ENCODE results near the gene FCN3. TPM values are rescaled to one million over a fixed set of nuclear protein-coding genes. Genes with fewer than 3 reads are reported as not detected.
"Not testable (repeated sequence)": the region's sequence is repeated elsewhere in the genome, so short reads cannot be mapped to it uniquely, and the experiment has no call there.

FCN3 gene
- total RNA-seq = not detected in 2 replicates

DNA sequence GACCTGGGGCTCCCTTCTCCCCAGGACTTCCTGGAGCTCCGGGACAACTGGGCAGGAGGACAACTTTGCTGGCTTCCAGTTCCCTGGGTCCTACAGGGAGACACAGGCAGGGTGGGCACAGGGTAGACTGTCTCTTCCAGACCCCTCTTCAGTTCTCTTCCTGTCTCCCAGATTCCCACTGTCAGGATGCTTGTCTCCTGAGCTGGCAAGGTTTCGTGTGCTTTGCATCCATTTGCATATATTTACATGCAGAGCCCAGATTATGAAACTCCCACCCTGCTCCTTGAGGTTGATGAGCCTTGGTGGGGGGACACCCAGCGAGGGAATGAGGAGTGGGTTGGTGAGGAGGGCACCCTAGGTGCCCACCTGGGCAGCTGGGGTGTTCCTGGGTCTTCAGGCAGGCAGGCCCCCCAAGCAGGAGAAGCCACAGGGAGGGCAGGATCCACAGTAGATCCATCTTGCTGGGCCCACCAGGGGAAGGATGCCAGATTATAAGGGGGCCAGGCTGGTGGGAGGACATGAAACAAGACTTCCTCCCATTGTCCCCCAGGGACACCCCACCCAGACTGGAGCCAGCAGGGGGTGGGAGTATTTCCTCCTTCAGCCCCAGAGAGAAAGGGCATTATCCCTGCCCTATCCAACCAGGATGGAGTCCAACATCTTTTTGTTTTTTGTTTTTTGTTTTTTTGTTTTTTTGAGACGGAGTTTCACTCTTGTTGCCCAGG, at the start of gene FCN3:
Gene FCN3, minus strand, starts transcription at position 463 of the 725 bp plus-strand sequence. Its CDS starts 6 bp downstream, at position 457.
- no peak for DNase-seq (ENCODE audit: extremely low read depth, low read depth, low spot score)

DNA sequence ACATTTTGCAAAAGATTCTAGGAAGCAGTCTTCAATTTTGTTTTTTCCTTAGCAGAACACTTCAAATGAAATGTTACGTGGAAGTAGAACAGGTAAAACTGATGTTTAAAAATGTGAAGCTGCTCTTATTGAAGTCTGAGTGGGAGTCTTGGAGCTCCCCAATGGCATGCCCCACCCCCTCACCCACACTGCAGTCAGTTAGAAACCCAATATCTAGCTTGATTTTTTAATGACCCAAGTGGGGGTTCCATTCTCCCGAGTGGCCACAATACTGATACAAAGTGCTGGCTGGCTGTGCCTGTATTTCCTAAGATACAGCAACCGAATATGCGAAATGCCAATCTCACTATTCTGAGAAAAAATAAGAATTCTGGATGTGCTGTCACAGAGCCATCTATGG, 49.1 kb upstream of the FCN3 start:
- no peak for DNase-seq (ENCODE audit: extremely low read depth, low read depth, low spot score)

GRCh38 chr1:27418326-27419185, 43.9 kb upstream of the FCN3 start:
- DNase-seq (ENCODE audit: extremely low read depth, low read depth, low spot score) = no peak

DNA sequence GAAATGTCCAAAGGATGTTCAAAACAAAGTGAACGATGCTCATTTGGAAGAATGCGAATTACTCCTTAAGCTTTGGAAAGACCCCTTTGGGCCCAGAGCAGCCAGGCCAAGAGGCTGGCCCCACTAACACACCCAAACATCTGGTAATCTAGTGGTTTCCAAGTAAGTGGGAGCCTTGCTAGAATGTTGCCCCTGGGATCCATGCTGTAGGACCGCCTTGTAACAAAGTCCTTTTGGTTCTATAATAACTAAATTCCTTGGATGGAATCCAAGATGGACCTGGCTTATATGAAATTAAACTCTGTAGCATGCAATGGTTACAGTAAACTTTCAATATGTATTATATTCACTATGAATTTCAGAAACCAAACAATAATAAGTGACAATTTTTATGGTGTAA, 43.1 kb upstream of the FCN3 start:
- no peak for DNase-seq (ENCODE audit: extremely low read depth, low read depth, low spot score)

GRCh38 chr1:27416387-27417111, 41.9 kb upstream of the FCN3 start:
- no peak for DNase-seq (ENCODE audit: extremely low read depth, low read depth, low spot score)

- no peak for DNase-seq (ENCODE audit: extremely low read depth, low read depth, low spot score)
Observed at GRCh38 chr1:27414091-27414490, 39.5 kb upstream of the FCN3 start.

GRCh38 chr1:27413004-27413403, 38.4 kb upstream of the FCN3 start:
- DNase-seq (ENCODE audit: extremely low read depth, low read depth, low spot score) = no peak

DNA sequence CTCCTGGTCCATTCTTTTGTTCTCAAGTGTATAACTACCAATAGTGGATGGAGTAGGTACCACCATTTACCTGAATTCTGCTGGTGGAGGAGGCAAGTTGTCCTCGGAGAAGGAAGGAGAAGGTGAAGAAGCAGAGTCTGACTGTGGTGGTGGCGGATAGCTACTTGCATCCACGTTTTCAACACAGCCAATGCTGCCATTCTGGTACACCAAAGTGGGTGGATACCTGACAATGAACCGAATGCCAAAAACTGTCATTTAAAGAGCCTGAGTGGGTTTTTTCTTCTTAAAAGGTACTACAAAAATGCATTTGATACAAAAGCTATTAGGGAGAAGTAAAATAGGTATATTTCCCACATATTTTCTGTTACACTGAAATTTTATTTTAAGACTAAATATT, 37.9 kb upstream of the FCN3 start:
- no peak for DNase-seq (ENCODE audit: extremely low read depth, low read depth, low spot score)

DNA sequence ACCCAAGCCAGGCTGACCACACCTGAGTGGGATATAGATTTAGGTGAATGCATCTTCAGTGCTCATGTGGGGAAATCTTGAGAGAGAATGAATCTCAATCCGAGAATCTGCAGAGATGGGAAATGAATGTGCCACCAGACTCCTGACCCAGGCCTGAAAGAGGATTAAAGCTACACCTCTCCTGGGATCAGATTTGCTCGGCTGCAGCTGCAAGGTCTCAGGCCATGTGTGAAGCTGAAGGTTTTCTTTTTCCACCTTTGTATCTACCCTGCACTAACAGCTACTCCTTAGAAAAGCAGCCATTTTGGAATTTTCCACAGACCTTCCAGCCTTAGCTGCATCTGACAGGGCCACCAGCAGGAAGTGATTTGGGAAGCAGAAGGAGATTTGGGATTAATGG, 36.1 kb upstream of the FCN3 start:
- DNase-seq (ENCODE audit: extremely low read depth, low read depth, low spot score) = no peak

DNA sequence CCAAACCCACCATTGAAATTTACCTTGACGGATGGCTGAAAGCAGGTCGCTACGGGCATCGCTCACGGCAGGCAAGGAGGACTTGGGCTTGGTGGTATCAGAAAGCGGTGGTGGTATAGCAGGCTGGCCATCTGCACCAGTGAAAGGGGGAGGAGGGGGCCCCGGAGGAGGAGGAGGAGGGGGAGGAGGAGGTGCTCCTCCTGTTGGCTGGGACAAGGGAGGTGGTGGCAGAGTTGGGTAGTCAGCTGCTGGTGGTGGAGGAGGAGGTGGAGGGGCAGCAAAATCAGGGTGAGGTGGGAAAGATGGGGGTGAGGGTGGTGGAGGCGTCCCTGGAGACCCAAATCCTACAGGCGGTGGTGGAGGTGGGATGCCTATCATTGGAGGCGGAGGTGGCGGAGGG, 35.0 kb upstream of the FCN3 start:
- no peak for DNase-seq (ENCODE audit: extremely low read depth, low read depth, low spot score)

DNA sequence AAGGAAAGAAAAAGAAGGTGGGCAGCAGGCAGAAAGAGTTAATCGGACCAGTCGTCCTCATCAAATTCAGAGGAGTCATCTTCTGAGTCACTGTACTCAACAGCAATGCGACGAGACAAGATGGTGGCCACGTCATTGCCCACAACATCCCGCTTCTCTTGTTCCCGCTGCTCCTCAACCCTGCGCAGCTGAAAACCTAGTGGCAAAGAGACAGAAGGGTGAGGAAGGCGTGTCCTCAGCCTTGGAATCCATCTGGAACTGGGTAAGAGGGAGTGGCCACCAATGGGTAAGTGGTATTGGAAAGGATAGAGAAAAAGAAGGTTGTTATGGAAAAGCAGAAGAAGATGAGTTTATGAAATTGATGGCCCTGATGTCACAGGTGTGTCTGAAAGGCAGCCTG, 33.5 kb upstream of the FCN3 start:
- no peak for DNase-seq (ENCODE audit: extremely low read depth, low read depth, low spot score)

GRCh38 chr1:27406791-27407190, 32.2 kb upstream of the FCN3 start:
- DNase-seq (ENCODE audit: extremely low read depth, low read depth, low spot score) = not testable (repeated sequence)

GRCh38 chr1:27406362-27406680, 31.7 kb upstream of the FCN3 start:
- DNase-seq (ENCODE audit: extremely low read depth, low read depth, low spot score) = no peak

DNA sequence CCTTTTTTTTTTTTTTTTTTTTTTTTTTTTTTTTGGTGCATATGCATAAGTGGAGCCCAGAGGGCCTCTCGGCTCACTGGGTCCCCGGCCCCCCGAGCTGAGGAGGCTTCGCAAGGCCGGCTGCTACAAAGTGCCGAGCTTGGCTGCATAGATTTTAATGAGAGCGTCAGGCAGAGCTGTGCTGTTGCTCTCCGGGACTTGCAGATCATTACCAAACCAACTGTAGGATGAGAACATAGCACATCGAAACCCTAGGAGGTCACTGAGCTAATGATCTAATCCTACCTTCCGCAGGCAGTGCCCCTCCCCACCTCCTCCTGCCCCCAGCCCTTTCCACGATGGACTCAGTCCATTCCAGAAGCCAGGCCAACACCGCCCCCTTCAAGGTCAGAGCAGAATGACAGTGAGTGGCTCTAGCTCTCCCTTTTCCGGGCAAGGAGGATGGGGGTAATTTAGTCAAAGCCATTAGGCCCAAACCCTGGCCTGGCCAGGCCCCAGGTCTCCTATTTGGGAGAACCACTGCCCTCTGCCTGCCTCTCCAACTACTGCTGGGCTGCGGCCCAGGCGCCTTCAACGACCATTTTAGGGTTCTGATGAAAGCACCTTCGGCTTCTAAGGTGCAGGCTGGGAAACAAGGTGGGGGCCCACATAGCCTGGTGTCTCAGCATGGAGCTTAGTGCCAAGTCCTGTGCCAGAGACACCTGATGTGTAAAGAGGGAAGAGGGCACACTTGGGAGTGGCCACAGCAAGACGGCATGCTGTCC, 31.2 kb upstream of the FCN3 start:
- DNase-seq (ENCODE audit: extremely low read depth, low read depth, low spot score) = not testable (repeated sequence)

DNA sequence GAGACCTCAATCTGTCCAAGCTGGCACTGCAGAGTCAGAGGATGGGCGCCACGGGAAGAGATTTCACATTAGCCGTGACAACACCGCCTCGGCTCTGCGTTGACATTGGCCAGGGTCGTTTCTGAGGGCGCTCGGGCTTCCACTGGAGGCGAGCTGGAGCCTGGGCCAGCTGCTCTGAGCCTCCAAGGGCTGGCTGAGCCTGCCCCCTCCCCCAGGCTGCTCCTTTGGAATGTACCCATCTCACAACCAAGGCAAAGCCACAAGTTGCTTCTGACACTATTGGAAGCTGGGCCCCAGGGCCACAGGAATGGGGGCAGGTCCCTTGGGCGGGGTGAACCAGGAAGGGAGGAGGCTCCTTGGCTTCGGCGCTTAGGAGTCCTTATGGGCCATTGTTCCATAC, 30.4 kb upstream of the FCN3 start:
- no peak for DNase-seq (ENCODE audit: extremely low read depth, low read depth, low spot score)

GRCh38 chr1:27403931-27404330, 29.3 kb upstream of the FCN3 start:
- no peak for DNase-seq (ENCODE audit: extremely low read depth, low read depth, low spot score)

DNA sequence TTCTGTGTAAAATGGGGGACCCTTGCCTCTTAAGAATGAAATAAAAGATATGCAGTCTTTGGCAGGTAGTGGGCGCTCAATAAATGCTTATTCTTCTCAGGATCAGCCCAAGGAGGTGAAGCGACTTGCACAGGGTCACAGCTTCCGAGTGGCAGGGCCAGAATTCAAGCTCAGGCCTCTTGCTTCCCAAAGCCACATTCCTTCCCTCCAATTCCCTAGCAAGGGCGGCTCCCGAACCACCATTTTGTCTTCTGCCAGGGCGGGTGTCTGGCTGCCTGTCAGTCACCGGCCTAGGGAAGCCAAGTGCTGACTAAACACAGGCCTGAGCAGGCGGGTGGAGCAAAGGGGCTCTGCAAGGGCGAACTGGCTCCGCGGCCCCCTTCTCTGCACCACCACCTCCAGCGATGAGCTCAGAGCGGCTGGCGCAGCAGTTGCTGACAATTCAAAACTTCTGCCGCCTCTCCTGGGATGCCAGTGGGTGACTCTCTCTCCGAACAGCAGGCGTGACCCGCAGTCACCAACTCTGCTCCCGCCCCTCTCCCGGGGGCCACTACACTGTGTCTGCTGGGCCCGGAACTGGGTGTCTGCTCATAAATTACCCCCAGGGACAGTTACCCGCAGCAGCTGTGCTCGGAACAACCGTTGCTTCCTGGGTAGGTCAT, 28.6 kb upstream of the FCN3 start:
- DNase-seq (ENCODE audit: extremely low read depth, low read depth, low spot score) = no peak

DNA sequence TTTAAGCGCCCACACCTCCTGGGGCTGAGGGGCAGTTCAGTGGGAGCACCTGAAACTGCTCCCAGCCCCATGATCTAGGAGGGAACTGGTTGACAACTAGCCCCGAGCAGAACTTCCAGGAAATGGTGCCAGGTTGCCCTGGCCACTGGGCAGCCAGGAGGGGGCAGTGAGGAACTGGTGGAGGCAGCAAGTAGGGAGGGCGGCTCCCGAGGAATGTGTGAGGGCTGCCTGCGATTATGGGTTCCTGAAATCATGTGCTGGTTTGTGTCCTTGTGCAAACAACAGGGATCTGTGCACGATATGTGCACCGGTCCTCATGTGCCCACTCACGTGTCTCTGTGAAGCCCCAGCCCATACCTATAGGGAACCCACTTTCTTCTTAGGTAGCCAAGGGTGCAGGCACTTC, 27.7 kb upstream of the FCN3 start:
- DNase-seq (ENCODE audit: extremely low read depth, low read depth, low spot score) = no peak

DNA sequence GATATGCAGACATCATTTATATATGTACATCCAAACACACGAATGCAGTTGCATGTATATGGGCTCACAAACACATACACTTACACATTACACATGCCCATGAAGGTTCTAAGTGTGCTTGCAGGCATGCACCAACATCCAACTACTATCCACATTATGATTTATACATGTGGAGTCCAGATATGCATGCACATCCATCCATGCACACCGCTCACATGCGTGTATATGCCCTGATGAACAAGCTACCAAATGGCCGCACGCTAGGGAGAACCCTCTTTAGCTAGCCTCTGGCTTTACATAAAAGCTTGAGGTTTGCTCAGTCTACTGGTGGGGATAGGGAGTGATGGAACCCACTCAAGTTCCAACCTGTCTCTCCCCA, 26.3 kb upstream of the FCN3 start:
- DNase-seq (ENCODE audit: extremely low read depth, low read depth, low spot score) = no peak

Data from glomerular endothelial cell (primary cell).